ENCODE measurements around the gene MSX1. TPM values are rescaled to one million over a fixed set of nuclear protein-coding genes. Genes with fewer than 3 reads are reported as not detected.

The MSX1 gene
- total and polyA plus RNA-seq, 2 donors (not counting 3 experiments of a cell fraction or from before 2014, with no cell fraction given), result 5.0 to 6.2 TPM

GRCh38 chr4:4865705-4866123 lies 6.2 kb downstream of the MSX1 start:
- FAIRE-seq (no peak), DNase-seq (ENCODE audit: low read depth, low spot score) (no peak)
- no peaks in the 10 kb centered on the region for H3K36me3 ChIP-seq (ENCODE audit: control insufficient read depth in 2 of 2, extremely low read depth in 1 of 2, insufficient read depth in 2 of 2, low read length in 2 of 2)
- H3K79me2 ChIP-seq (ENCODE audit: control insufficient read depth, insufficient read depth, low read length), result no peaks in the 10 kb centered on the region
- POLR2A ChIA-PET, result no interaction called here
- no peak overlapping the region for H2AFZ ChIP-seq (ENCODE audit: low read depth, low read length)
- no peak overlapping the region for H3K4me2 ChIP-seq (ENCODE audit: insufficient read depth, low read length)
- no peak overlapping the region for H3K4me3 ChIP-seq (replicated peaks in 1 of 3; ENCODE audit: insufficient read depth in 1 of 3, low read depth in 1 of 3, low read length in 3 of 3)
- peaks cover 9% of the 10 kb centered on the region for H3K4me1 ChIP-seq (ENCODE audit: control insufficient read depth, extremely low read depth, insufficient read depth, low read length)
- H3K27me3 ChIP-seq (ENCODE audit: control insufficient read depth in 2 of 2, insufficient read depth in 2 of 2, low read length in 2 of 2), result peaks cover 65 to 78% of the 10 kb centered on the region in 2 experiments
- BruUV-seq (replicated peaks), result no TSS peak
- no peak overlapping the region for H3K27ac ChIP-seq (ENCODE audit: insufficient read depth, low read depth, low read length)
- no peaks in the 10 kb centered on the region for H3K9me3 ChIP-seq (replicated peaks; ENCODE audit: control insufficient read depth, insufficient read depth, low read length)
- dilution Hi-C loops (cut with MboI; ENCODE audit: extremely low pct_ligation_motif_present, low sequenced_read_pairs) (no loop called here), intact Hi-C loops (cut with micrococcal nuclease) (loop anchor here (10.0 kb wide), 1 partner anchor 201 kb away; no protein-coding TSS in a partner anchor)
- TF ChIP-seq POLR2A (IDR thresholded peaks at IDR 0.05; ENCODE audit: low read depth, low read length) (no peak), CTCF (IDR thresholded peaks at IDR 0.05; ENCODE audit: extremely low read depth in 1 of 2, insufficient read depth in 1 of 2, low read depth in 1 of 2, low read length in 2 of 2) (no peak), JUN (IDR thresholded peaks at IDR 0.05; ENCODE audit: borderline replicate concordance, insufficient read depth, insufficient read length, low read depth) (no peak), EZH2 (IDR thresholded peaks at IDR 0.05; ENCODE audit: borderline replicate concordance, low read depth, low read length, severe bottlenecking) (peak; percentile 71), POLR2AphosphoS5 (IDR thresholded peaks at IDR 0.05; ENCODE audit: insufficient read depth, low read depth, low read length) (no peak)
- TF ChIP-seq, protein P1, sequence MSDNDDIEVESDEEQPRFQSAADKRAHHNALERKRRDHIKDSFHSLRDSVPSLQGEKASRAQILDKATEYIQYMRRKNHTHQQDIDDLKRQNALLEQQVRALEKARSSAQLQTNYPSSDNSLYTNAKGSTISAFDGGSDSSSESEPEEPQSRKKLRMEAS (IDR thresholded peaks at IDR 0.05; ENCODE audit: insufficient read depth, insufficient read length), result no peak
- H4K20me1 ChIP-seq (replicated peaks; ENCODE audit: control insufficient read depth, extremely low read depth, insufficient read depth, low read length), result no peaks in the 10 kb centered on the region
- H3K9ac ChIP-seq (replicated peaks; ENCODE audit: extremely low read depth, insufficient read depth, low read length), result no peak overlapping the region
- CTCF ChIA-PET, result no interaction called here
- no peaks in the 10 kb centered on the region for H3K9me1 ChIP-seq (replicated peaks; ENCODE audit: control insufficient read depth, extremely low read depth, insufficient read depth, low read length)
